ENCODE results near the gene FCRL6. TPM values are rescaled to one million over a fixed set of nuclear protein-coding genes. Genes with fewer than 3 reads are reported as not detected.
A peak's percentile ranks its signal among the peaks of the same experiment; 100 is the strongest.

Gene FCRL6
- polyA plus RNA-seq, 4 donors = 0.10 to 0.41 (median 0.34) TPM

DNA sequence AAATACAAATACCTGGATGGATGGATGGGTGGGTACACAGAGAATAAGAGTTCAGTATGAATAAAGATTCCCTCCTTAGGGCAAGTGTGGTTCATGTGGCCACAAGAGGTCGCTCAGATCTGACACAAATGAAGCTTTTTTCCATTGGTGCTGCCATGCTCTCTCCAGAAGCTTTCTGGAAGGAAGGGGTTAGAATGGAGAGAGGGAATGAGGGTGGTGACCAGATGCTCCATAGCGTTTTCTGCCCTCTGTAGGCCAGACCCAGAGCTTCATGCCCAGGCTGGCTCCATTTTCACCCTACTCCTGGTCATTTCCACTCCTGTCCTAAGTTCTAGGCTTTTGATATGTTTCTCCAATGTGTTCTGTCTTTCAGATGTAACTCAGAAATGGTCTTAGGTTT, 3.3 kb upstream of the FCRL6 start:
- peak in 2 of 4 donors; percentile 47 to 51 for DNase-seq (ENCODE audit: low read depth in 4 of 4, low spot score in 3 of 4)

DNA sequence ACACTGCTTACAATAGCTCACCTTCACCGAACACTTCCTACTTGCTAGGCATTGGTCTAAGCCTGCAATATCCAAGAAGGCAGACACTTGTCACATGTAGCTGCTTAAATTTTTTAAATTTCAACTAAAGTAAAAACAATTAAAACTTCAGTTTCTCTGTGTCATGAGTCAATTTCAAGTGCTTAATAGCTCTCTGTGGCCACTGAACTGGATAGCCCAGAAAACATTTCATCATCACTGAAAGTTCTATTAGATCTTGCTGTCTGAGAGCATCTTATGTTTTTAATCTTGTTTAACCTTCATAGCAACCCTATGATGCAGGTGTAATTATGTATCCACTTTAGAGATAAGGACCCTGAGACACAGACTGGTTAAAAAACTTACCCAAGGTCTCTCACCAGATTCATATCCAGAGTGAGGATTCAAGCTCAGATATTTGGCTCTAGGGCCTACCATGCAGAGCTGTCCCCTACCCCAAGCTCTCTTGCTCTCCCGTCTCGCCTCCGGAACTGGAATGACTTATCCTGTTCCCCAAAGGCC, 2.6 kb upstream of the FCRL6 start:
- DNase-seq (ENCODE audit: low read depth in 4 of 4, low spot score in 3 of 4) = no peak

- no peak for DNase-seq (ENCODE audit: low read depth in 4 of 4, low spot score in 3 of 4)
Measured at GRCh38 chr1:159800177-159800930, 1.8 kb upstream of the FCRL6 start.

- no peak for DNase-seq (ENCODE audit: low read depth in 4 of 4, low spot score in 3 of 4)
Measured at GRCh38 chr1:159803956-159804689, 2.0 kb downstream of the FCRL6 start.

- DNase-seq (ENCODE audit: low read depth in 4 of 4, low spot score in 3 of 4) = no peak
Measured at GRCh38 chr1:159804924-159805323, 2.8 kb downstream of the FCRL6 start.

GRCh38 chr1:159815926-159816325, 13.8 kb downstream of the FCRL6 start:
- no peak for DNase-seq (ENCODE audit: low read depth in 4 of 4, low spot score in 3 of 4)

- DNase-seq (ENCODE audit: low read depth in 4 of 4, low spot score in 3 of 4) = no peak
Measured at GRCh38 chr1:159817276-159818041, 15.3 kb downstream of the FCRL6 start.

GRCh38 chr1:159821171-159821867, 19.2 kb downstream of the FCRL6 start:
- DNase-seq (ENCODE audit: low read depth in 4 of 4, low spot score in 3 of 4) = no peak

DNA sequence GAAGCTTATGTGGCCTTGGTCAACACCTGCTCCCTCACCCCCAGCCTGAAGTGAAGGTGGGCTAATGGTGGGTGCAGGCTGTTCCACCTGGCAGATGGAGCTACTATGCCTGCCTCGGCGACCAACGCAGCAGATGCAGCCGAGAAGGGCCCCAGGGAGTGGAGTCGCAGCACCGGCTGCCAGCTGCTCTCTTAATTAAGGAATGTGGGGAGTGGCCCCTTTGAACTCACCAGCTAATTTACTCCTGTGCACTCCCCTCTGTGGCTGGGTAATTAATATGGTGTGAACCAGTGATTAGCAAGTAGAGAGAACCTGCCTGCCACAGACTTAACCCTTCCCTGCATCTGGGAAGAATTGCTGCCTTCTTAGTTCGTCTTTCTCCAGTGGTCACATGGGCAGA, 21.2 kb downstream of the FCRL6 start:
- DNase-seq (ENCODE audit: low read depth in 4 of 4, low spot score in 3 of 4) = peak in 1 of 4 donors; percentile 55

DNA sequence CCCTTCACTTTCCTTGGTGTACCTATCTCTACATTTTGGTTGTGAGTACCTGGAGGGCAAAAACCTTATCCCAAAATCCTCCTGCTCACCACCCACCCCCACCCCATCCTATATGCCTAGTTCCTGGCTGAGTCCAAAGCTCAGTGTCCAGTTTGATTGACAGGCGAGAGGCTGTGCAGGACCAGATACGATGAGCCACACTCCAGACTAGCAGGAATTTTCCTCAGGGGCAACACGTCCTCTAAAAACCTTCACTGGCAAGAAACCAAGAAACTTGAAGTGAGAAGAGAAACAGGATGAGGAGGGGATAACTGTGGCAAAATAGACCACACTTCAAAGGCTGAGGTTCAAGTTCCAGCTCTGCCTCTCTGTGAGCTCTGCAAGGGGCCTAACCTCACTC, 23.4 kb downstream of the FCRL6 start:
- DNase-seq (ENCODE audit: low read depth in 4 of 4, low spot score in 3 of 4) = no peak

DNA sequence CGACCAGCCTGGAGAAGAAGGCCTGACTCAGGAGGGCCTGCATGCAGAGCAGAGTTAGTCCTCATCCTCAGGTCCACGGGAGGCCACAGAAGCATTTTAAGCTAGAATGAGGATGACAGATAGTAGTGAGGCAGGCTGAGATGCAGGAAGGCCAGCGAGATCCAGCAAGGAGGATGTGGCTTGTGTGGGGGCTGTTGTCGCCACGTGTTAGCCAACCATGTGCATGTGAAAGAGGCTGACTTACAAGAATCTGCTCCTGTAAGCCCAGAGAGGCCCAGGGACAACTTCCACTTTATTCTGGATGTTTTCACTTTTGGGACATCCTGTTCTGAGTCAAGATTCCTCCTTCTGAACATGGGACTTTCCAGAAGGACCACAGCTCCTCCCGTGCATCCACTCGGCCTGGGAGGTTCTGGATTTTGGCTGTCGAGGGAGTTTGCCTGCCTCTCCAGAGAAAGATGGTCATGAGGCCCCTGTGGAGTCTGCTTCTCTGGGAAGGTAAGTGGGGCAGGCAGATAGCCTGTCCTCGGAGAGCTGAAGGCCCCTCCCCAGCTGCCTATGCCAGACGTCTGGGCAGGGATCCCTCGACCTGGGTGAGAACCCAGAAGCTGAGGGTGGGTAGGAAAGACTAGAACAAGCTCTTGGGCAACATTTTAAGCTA, 24.4 kb downstream of the FCRL6 start, which contains the start of gene SLAMF8:
TSS of gene SLAMF8 (plus strand) at position 433 of the 661 bp plus-strand sequence. CDS start at position 459, 26 bp downstream.
- no peak for DNase-seq (ENCODE audit: low read depth in 4 of 4, low spot score in 3 of 4)

- no peak for DNase-seq (ENCODE audit: low read depth in 4 of 4, low spot score in 3 of 4)
Measured at GRCh38 chr1:159827102-159827490, 24.9 kb downstream of the FCRL6 start.

DNA sequence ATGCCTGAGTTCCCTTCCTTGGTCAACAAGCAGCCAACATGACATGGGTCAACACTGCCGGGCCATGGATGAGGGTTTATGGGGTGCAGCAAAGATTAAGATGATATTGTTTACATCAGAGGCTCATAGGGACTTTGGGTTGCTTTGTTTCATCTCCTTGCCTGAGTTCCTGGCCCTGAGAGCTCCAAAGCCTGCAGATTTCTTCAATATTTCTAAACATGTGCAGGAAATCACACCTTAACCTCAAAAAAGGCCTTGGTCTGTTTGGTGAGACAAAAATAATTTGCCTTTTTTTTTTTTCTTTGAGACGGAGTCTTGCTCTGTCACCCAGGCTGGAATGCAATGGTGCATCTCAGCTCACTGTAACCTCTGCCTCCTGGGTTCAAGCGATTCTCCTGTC, 25.4 kb downstream of the FCRL6 start:
- DNase-seq (ENCODE audit: low read depth in 4 of 4, low spot score in 3 of 4) = no peak

- no peak for DNase-seq (ENCODE audit: low read depth in 4 of 4, low spot score in 3 of 4)
Measured at GRCh38 chr1:159828176-159828575, 26.0 kb downstream of the FCRL6 start.

GRCh38 chr1:159828581-159829272, 26.6 kb downstream of the FCRL6 start:
- no peak for DNase-seq (ENCODE audit: low read depth in 4 of 4, low spot score in 3 of 4)

GRCh38 chr1:159829273-159829634, 27.1 kb downstream of the FCRL6 start:
- no peak for DNase-seq (ENCODE audit: low read depth in 4 of 4, low spot score in 3 of 4)

DNA sequence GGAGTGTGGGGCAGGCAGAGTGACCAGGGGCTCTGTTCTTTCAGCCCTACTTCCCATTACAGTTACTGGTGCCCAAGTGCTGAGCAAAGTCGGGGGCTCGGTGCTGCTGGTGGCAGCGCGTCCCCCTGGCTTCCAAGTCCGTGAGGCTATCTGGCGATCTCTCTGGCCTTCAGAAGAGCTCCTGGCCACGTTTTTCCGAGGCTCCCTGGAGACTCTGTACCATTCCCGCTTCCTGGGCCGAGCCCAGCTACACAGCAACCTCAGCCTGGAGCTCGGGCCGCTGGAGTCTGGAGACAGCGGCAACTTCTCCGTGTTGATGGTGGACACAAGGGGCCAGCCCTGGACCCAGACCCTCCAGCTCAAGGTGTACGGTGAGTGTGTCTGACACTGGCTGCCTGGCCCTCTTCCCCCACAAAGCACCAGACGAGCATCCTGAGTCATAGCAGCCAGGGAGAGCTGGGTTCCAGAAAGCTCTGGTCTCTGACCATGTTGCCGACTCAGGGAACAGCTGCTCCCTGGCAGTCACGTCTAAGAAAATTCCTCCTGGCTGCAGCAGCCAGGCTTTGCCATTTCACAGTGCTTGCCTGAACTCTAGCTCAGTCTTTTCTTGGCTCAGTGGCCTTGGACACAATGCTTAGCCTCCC, 27.8 kb downstream of the FCRL6 start:
- DNase-seq (ENCODE audit: low read depth in 4 of 4, low spot score in 3 of 4) = no peak

DNA sequence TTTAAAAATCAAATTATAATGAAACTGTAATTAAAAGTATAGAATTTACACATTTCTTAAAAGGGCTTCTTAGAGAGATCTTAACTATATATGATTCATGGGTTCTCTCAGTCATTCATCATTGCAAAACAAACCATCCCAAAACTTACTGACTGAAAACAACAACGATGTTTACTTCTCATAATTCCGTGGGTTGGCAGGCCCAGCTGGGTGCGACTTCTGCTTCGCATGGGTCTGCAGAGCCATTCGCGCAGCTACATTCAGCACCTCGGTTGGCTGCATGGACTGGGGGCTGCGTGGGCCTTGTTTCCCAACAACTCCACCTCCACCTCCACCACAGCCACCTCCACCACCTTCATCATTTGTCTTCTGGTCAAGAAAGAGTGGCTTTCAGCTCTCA, 28.6 kb downstream of the FCRL6 start:
- DNase-seq (ENCODE audit: low read depth in 4 of 4, low spot score in 3 of 4) = no peak
